RWPE2 (cell line): ENCODE data around the gene COX14.

Source experiments
- ATAC-seq: fragments of 200-7000 bp; cut with Tn5 transposase; 3 replicates; pipeline ENCODE4 v1.9.1; 2021; ENCODE audit warnings: low read depth
- DNase-seq: peaks from one replicate; pipeline ENCODE4 v3.0.0-alpha.2; 2020; ENCODE audit warnings: low spot score
- H3K27ac ChIP-seq: fragments of 450-650 bp; 2 replicates; pipeline ENCODE4 v1.5.1; 2017; ENCODE audit warnings: mild to moderate bottlenecking; ENCODE audit not compliant: poor library complexity, severe bottlenecking
- H3K27me3 ChIP-seq: fragments of 250-450 bp; sonication (Bioruptor Pico); 2 replicates; pipeline ENCODE4 v1.5.1; 2021; ENCODE audit warnings: mild to moderate bottlenecking, moderate library complexity; ENCODE audit not compliant: insufficient read depth, poor library complexity, severe bottlenecking
- H3K36me3 ChIP-seq: fragments of 250-450 bp; sonication (Bioruptor Pico); 2 replicates; pipeline ENCODE4 v1.5.1; 2020; ENCODE audit warnings: low read depth, mild to moderate bottlenecking, moderate library complexity
- H3K4me1 ChIP-seq: fragments of 250-450 bp; sonication (Bioruptor Pico); 2 replicates; pipeline ENCODE4 v1.5.1; 2021; ENCODE audit warnings: mild to moderate bottlenecking, moderate library complexity; ENCODE audit not compliant: insufficient read depth, poor library complexity, severe bottlenecking
- H3K4me3 ChIP-seq: fragments of 250-450 bp; sonication (Bioruptor Pico); 2 replicates; pipeline ENCODE4 v1.5.1; 2021; ENCODE audit warnings: mild to moderate bottlenecking, moderate library complexity; ENCODE audit not compliant: severe bottlenecking
- H3K9me3 ChIP-seq: fragments of 250-450 bp; sonication (Bioruptor Pico); 2 replicates; pipeline ENCODE4 v1.5.1; 2021; ENCODE audit warnings: mild to moderate bottlenecking, moderate library complexity; ENCODE audit not compliant: severe bottlenecking
- CTCF ChIP-seq: fragments of 450-650 bp; IDR thresholded peaks from one replicate; pipeline ENCODE4 v1.5.1; 2017; ENCODE audit warnings: mild to moderate bottlenecking, moderate library complexity; ENCODE audit not compliant: poor library complexity, severe bottlenecking

The COX14 gene

GRCh38 chr12:50073712-50074111 lies 38.3 kb upstream of the COX14 start:
- TF ChIP-seq CTCF: no peak
- H3K9me3 ChIP-seq: no peaks in the 10 kb centered on the region
- DNase-seq (no peak), ATAC-seq (no peak)
- no peaks in the 10 kb centered on the region for H3K4me1 ChIP-seq
- no peak overlapping the region for H3K27ac ChIP-seq
- H3K4me3 ChIP-seq: no peak overlapping the region
- no peaks in the 10 kb centered on the region for H3K36me3 ChIP-seq
- no peaks in the 10 kb centered on the region for H3K27me3 ChIP-seq

- no peaks in the 10 kb centered on the region for H3K4me1 ChIP-seq
- no peak for DNase-seq
- H3K9me3 ChIP-seq: no peaks in the 10 kb centered on the region
- ATAC-seq: peak; percentile 92
- H3K36me3 ChIP-seq: no peaks in the 10 kb centered on the region
- H3K27me3 ChIP-seq: no peaks in the 10 kb centered on the region
- peak; percentile 91 for TF ChIP-seq CTCF
- H3K4me3 ChIP-seq: no peak overlapping the region
- H3K27ac ChIP-seq: no peak overlapping the region
Observed at GRCh38 chr12:50074936-50075807, 36.9 kb upstream of the COX14 start.

GRCh38 chr12:50075808-50076170 lies 36.2 kb upstream of the COX14 start:
- no peak overlapping the region for H3K27ac ChIP-seq
- TF ChIP-seq CTCF: no peak
- ATAC-seq: no peak
- no peaks in the 10 kb centered on the region for H3K27me3 ChIP-seq
- no peaks in the 10 kb centered on the region for H3K36me3 ChIP-seq
- no peak for DNase-seq
- no peaks in the 10 kb centered on the region for H3K4me1 ChIP-seq
- no peak overlapping the region for H3K4me3 ChIP-seq
- H3K9me3 ChIP-seq: no peaks in the 10 kb centered on the region

- no peak for ATAC-seq
Observed at GRCh38 chr12:50077099-50077498, 34.9 kb upstream of the COX14 start.

More at GRCh38 chr12:50077099-50077498, 34.9 kb upstream of the COX14 start:
- Histone ChIP-seq H3K27me3 (no peaks in the 10 kb centered on the region), H3K4me3 (no peak overlapping the region), H3K36me3 (no peaks in the 10 kb centered on the region), H3K27ac (no peak overlapping the region), H3K4me1 (no peaks in the 10 kb centered on the region), H3K9me3 (no peaks in the 10 kb centered on the region)
- no peak for DNase-seq
- TF ChIP-seq CTCF: no peak
